CD4-positive, alpha-beta memory T cell (primary cell): Measurements from ENCODE around the gene CST6. TPM values are rescaled to one million over a fixed set of nuclear protein-coding genes. Genes with fewer than 3 reads are reported as not detected.
"Not testable (repeated sequence)": the region's sequence is repeated elsewhere in the genome, so short reads cannot be mapped to it uniquely, and the experiment has no call there.

Experiments used
- CTCF ChIA-PET: fragments of 350-600 bp; sonication (Branson Sonifier 250); formaldehyde crosslinking; loops from one replicate; lab custom pipeline; 2021; ENCODE audit warnings: inconsistent platforms; ENCODE audit not compliant: partially characterized antibody; lab: Charles Lee
- POLR2A ChIA-PET: fragments of 350-600 bp; sonication (Branson Sonifier 250); formaldehyde crosslinking; loops from one replicate; lab custom pipeline; 2021; ENCODE audit not compliant: partially characterized antibody; lab: Charles Lee
- DNase-seq, 5 donors: peaks; one replicate each; pipeline versions ENCODE4 v3.0.0 to v3.0.0-alpha.2; 2020 to 2022; ENCODE audit warnings: mixed read lengths in 1 of 5
- H3K27ac ChIP-seq: one replicate; pipeline ENCODE4 v1.7.0; 2013; ENCODE audit warnings: low read depth, low read length
- H3K27me3 ChIP-seq: 2 replicates; pipeline ENCODE4 v1.7.0; 2013; ENCODE audit warnings: mild to moderate bottlenecking, low read length, moderate library complexity; ENCODE audit not compliant: insufficient read depth
- H3K36me3 ChIP-seq: 2 replicates; pipeline ENCODE4 v1.7.0; 2013; ENCODE audit warnings: mild to moderate bottlenecking, low read length, moderate library complexity; ENCODE audit not compliant: insufficient read depth
- H3K4me1 ChIP-seq: 2 replicates; pipeline ENCODE4 v1.7.0; 2013; ENCODE audit warnings: mild to moderate bottlenecking, low read length, moderate library complexity; ENCODE audit not compliant: insufficient read depth
- H3K4me3 ChIP-seq, 2 donors: one replicate each; pipeline ENCODE4 v1.7.0; 2013; ENCODE audit warnings: low read length in 2 of 2, mild to moderate bottlenecking in 1 of 2
- H3K9me3 ChIP-seq, 2 donors: one replicate each; pipeline ENCODE4 v1.7.0; 2013; ENCODE audit warnings: low read length in 2 of 2, control low read depth in 1 of 2; ENCODE audit not compliant: control insufficient read depth in 1 of 2
- H3K27ac Mint-ChIP-seq, 7 donors: one replicate each; pipeline ENCODE4 v1.8.0; 2020 to 2021; ENCODE audit warnings: mixed read lengths in 7 of 7, mild to moderate bottlenecking in 6 of 7, inconsistent platforms in 3 of 7, moderate library complexity in 3 of 7
- H3K27me3 Mint-ChIP-seq, 2 donors: one replicate each; pipeline ENCODE4 v1.8.0; 2020 to 2021; ENCODE audit warnings: mixed read lengths in 2 of 2
- H3K36me3 Mint-ChIP-seq, 2 donors: one replicate each; pipeline ENCODE4 v1.8.0; 2020 to 2021; ENCODE audit warnings: mixed read lengths in 2 of 2, inconsistent platforms in 1 of 2, mild to moderate bottlenecking in 1 of 2
- H3K4me1 Mint-ChIP-seq, 4 donors: one replicate each; pipeline ENCODE4 v1.8.0; 2020 to 2021; ENCODE audit warnings: mixed read lengths in 4 of 4, mild to moderate bottlenecking in 1 of 4
- H3K4me3 Mint-ChIP-seq, 8 donors: one replicate each; pipeline ENCODE4 v1.8.0; 2020 to 2021; ENCODE audit warnings: mixed read lengths in 8 of 8, mild to moderate bottlenecking in 7 of 8, moderate library complexity in 6 of 8, inconsistent platforms in 3 of 8
- H3K9me3 Mint-ChIP-seq, 8 donors: one replicate each; pipeline ENCODE4 v1.8.0; 2020 to 2021; ENCODE audit warnings: mixed read lengths in 8 of 8, mild to moderate bottlenecking in 5 of 8, inconsistent platforms in 3 of 8, moderate library complexity in 1 of 8
- intact Hi-C: fragments of 100-400 bp; cut with micrococcal nuclease; formaldehyde crosslinking; loops from one replicate; pipeline ENCODE4 v1.15.1; 2023
- polyA plus RNA-seq, 2 donors: library from polyadenylated mRNA; unstranded; fragments of 300-500 nt; fragmentation: Illumina TruSeq; gene quantifications; one replicate each; pipeline ENCODE4 v1.2.3, GENCODE V29; 2021
- total RNA-seq, 2 experiments: library from RNA; stranded (reverse); gene quantifications; one replicate each; pipeline ENCODE4 v1.2.3, GENCODE V29; 2021

The CST6 gene
- total and polyA plus RNA-seq, 4 experiments from 2014 or later, result not detected

- CTCF ChIA-PET, result interaction anchor here (2.4 kb wide), 1 partner anchor 144 kb away, joined by 11 read pairs; the partner anchor contains the start of gene MUS81
Observed at GRCh38 chr11:66004186-66004585, 7.6 kb upstream of the CST6 start.

GRCh38 chr11:66006134-66006890 is 5.5 kb upstream of the CST6 start:
- Mint-ChIP-seq H3K4me1 (peaks cover 6 to 32% (median 18%) of the 10 kb centered on the region in 4 donors), H3K36me3 (peaks cover 0 to 25% of the 10 kb centered on the region in 2 donors), H3K9me3 (no peaks in the 10 kb centered on the region), H3K27ac (peak overlapping the region in 1 of 7 donors; percentile 46), H3K4me3 (peak overlapping the region in 2 of 8 donors; percentile 35 to 58), H3K27me3 (peaks cover 4 to 5% of the 10 kb centered on the region in 2 donors)
- Histone ChIP-seq H3K9me3 (no peaks in the 10 kb centered on the region), H3K27ac (no peak overlapping the region), H3K36me3 (peaks cover 10% of the 10 kb centered on the region), H3K27me3 (peaks cover under 1% of the 10 kb centered on the region), H3K4me1 (peaks cover 11% of the 10 kb centered on the region), H3K4me3 (no peak overlapping the region)
- no peak for DNase-seq
- intact Hi-C loops, result no loop called here
- ChIA-PET POLR2A (no interaction called here), CTCF (no interaction called here)

More at GRCh38 chr11:66004186-66004585, 7.6 kb upstream of the CST6 start:
- Histone ChIP-seq H3K27me3 (no peaks in the 10 kb centered on the region), H3K36me3 (peaks cover 23% of the 10 kb centered on the region), H3K9me3 (no peaks in the 10 kb centered on the region), H3K27ac (no peak overlapping the region), H3K4me3 (no peak overlapping the region), H3K4me1 (peaks cover 26% of the 10 kb centered on the region)
- intact Hi-C loops, result no loop called here
- POLR2A ChIA-PET, result interaction anchor here (1.2 kb wide), 1 partner anchor 86 kb away, joined by 3 read pairs; the partner anchor contains the start of gene C11orf68
- Mint-ChIP-seq H3K36me3 (peaks cover 2 to 40% of the 10 kb centered on the region in 2 donors), H3K4me3 (peak overlapping the region in 7 of 8 donors; percentile 20 to 49 (median 35)), H3K27me3 (no peaks in the 10 kb centered on the region), H3K9me3 (no peaks in the 10 kb centered on the region), H3K4me1 (peaks cover 10 to 41% (median 28%) of the 10 kb centered on the region in 4 donors), H3K27ac (peak overlapping the region in 2 of 7 donors; percentile 46 to 68)
- DNase-seq, result no peak

- Histone ChIP-seq H3K4me1 (peaks cover 9% of the 10 kb centered on the region), H3K4me3 (no peak overlapping the region), H3K9me3 (no peaks in the 10 kb centered on the region), H3K27ac (no peak overlapping the region), H3K27me3 (peaks cover 5% of the 10 kb centered on the region), H3K36me3 (peaks cover 10% of the 10 kb centered on the region)
- POLR2A ChIA-PET, result no interaction called here
- intact Hi-C loops, result no loop called here
- peak overlapping the region in 1 of 8 donors; percentile 20 for H3K4me3 Mint-ChIP-seq
- DNase-seq, result no peak
- CTCF ChIA-PET, result no interaction called here
- H3K27me3 Mint-ChIP-seq, result peaks cover 4 to 5% of the 10 kb centered on the region in 2 donors
- no peaks in the 10 kb centered on the region for H3K9me3 Mint-ChIP-seq
- no peak overlapping the region for H3K27ac Mint-ChIP-seq
- peaks cover 4 to 27% (median 15%) of the 10 kb centered on the region in 4 donors for H3K4me1 Mint-ChIP-seq
- peaks cover 0 to 20% of the 10 kb centered on the region in 2 donors for H3K36me3 Mint-ChIP-seq
Observed at GRCh38 chr11:66006891-66007176, 5.0 kb upstream of the CST6 start.

DNA sequence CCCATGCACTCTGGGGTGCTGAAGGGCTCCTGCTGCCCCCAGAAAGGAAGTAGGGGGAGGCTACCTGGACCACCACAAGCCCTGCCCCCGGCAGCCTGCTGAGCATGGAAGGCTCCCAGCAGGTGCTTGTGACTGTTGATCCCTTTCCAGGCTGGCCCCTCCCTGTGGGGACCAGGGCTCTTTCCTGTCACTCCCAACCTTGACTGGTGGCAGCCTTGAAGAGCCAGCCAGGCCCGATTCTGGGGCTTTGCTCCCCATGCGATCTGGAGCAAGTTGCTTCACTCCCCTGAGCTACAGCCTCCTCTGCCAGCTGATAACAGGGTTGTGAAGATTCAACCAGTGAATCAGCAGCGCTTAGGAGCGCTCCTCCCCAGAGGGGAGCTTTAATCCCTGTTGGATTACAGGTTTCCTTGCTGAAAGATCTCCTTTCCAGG is 4.6 kb upstream of the CST6 start:
- Histone ChIP-seq H3K36me3 (peaks cover 10% of the 10 kb centered on the region), H3K27ac (no peak overlapping the region), H3K4me3 (no peak overlapping the region), H3K4me1 (peaks cover 9% of the 10 kb centered on the region), H3K9me3 (no peaks in the 10 kb centered on the region), H3K27me3 (peaks cover 5% of the 10 kb centered on the region)
- Mint-ChIP-seq H3K4me3 (no peak overlapping the region), H3K27me3 (peaks cover 4 to 5% of the 10 kb centered on the region in 2 donors), H3K9me3 (no peaks in the 10 kb centered on the region), H3K36me3 (peaks cover 0 to 16% of the 10 kb centered on the region in 2 donors), H3K27ac (no peak overlapping the region), H3K4me1 (peaks cover 4 to 23% (median 13%) of the 10 kb centered on the region in 4 donors)
- intact Hi-C loops, result no loop called here
- DNase-seq, result no peak
- ChIA-PET POLR2A (no interaction called here), CTCF (interaction anchor here (2.7 kb wide), 1 partner anchor 38 kb away, joined by 10 read pairs; no protein-coding TSS in a partner anchor)

DNA sequence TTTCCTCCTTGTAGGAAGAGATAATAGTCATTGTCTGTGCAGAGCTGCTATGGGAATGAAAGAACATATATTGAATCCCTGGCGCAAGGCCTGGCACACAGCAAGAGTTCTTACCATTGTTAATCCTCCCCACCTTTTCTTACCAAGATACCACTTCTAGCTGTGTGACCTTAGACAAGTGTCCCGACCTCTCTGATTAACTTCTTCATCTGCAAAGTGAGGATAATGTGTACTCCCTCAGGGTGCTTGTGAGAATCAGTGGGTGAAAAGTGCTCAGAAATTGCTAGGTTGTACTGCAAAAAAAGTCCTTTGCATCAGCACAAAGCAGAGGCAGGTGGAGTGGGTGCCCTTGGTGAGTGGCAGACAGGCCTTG is 3.7 kb upstream of the CST6 start:
- no peaks in the 10 kb centered on the region for H3K9me3 Mint-ChIP-seq
- peaks cover 5% of the 10 kb centered on the region for H3K4me1 ChIP-seq
- DNase-seq, result no peak
- no peaks in the 10 kb centered on the region for H3K9me3 ChIP-seq
- CTCF ChIA-PET, result interaction anchor here (1.0 to 2.7 kb wide), 3 partner anchors 37 to 124 kb away, joined by 3 to 10 read pairs (median 4); no protein-coding TSS in a partner anchor
- no peak overlapping the region for H3K4me3 ChIP-seq
- H3K36me3 ChIP-seq, result peaks cover 10% of the 10 kb centered on the region
- peaks cover 1 to 14% (median 9%) of the 10 kb centered on the region in 4 donors for H3K4me1 Mint-ChIP-seq
- peaks cover 0 to 9% of the 10 kb centered on the region in 2 donors for H3K36me3 Mint-ChIP-seq
- no peak overlapping the region for H3K4me3 Mint-ChIP-seq
- peaks cover 5 to 7% of the 10 kb centered on the region in 2 donors for H3K27me3 Mint-ChIP-seq
- peaks cover 10% of the 10 kb centered on the region for H3K27me3 ChIP-seq
- no peak overlapping the region for H3K27ac ChIP-seq
- POLR2A ChIA-PET, result no interaction called here
- intact Hi-C loops, result no loop called here
- H3K27ac Mint-ChIP-seq, result no peak overlapping the region

GRCh38 chr11:66008468-66009101 is 3.2 kb upstream of the CST6 start:
- no peak overlapping the region for H3K4me3 Mint-ChIP-seq
- H3K27me3 ChIP-seq, result peaks cover 13% of the 10 kb centered on the region
- intact Hi-C loops, result no loop called here
- no peak overlapping the region for H3K27ac Mint-ChIP-seq
- H3K9me3 ChIP-seq, result no peaks in the 10 kb centered on the region
- H3K36me3 Mint-ChIP-seq, result peaks cover 0 to 6% of the 10 kb centered on the region in 2 donors
- ChIA-PET CTCF (interaction anchor here (1.0 to 2.7 kb wide), 3 partner anchors 36 to 124 kb away, joined by 3 to 10 read pairs (median 4); no protein-coding TSS in a partner anchor), POLR2A (no interaction called here)
- peaks cover 7 to 10% of the 10 kb centered on the region in 2 donors for H3K27me3 Mint-ChIP-seq
- H3K4me1 ChIP-seq, result peaks cover under 1% of the 10 kb centered on the region
- H3K4me1 Mint-ChIP-seq, result peaks cover 1 to 10% (median 5%) of the 10 kb centered on the region in 4 donors
- no peak overlapping the region for H3K27ac ChIP-seq
- H3K4me3 ChIP-seq, result no peak overlapping the region
- no peaks in the 10 kb centered on the region for H3K9me3 Mint-ChIP-seq
- peaks cover 10% of the 10 kb centered on the region for H3K36me3 ChIP-seq
- no peak for DNase-seq

GRCh38 chr11:66010036-66010435 is 1.8 kb upstream of the CST6 start:
- H3K36me3 Mint-ChIP-seq, H3K4me1 Mint-ChIP-seq, DNase-seq, POLR2A ChIA-PET, H3K27ac ChIP-seq, H3K9me3 Mint-ChIP-seq, H3K36me3 ChIP-seq, intact Hi-C loops, H3K27ac Mint-ChIP-seq, H3K4me3 ChIP-seq, H3K4me1 ChIP-seq, H3K9me3 ChIP-seq, H3K4me3 Mint-ChIP-seq: not testable (repeated sequence)
- peaks cover 13% of the 10 kb centered on the region for H3K27me3 ChIP-seq
- H3K27me3 Mint-ChIP-seq, result peaks cover 9 to 14% of the 10 kb centered on the region in 2 donors
- CTCF ChIA-PET, result interaction anchor here (2.7 kb wide), 1 partner anchor 35 kb away, joined by 10 read pairs; no protein-coding TSS in a partner anchor
